BLaER1 treated with 17β-estradiol and CSF1 and Interleukin-3, amounts not matched to agents 10 nM and 100 nM (cell line): ENCODE measurements around the gene TUBA4B.
A peak's percentile ranks its signal among the peaks of the same experiment; 100 is the strongest.

ENCODE experiments used
- H3K27ac ChIP-seq, 11 experiments: shearing (Covaris generic); formaldehyde crosslinking; 2 replicates each; pipeline ENCODE4 v1.8.1; 2022
- H3K27me3 ChIP-seq, 11 experiments: shearing (Covaris generic); formaldehyde crosslinking; 2 replicates each; pipeline ENCODE4 v1.8.1; 2022
- H3K36me3 ChIP-seq, 11 experiments: shearing (Covaris generic); formaldehyde crosslinking; 2 replicates each; pipeline ENCODE4 v1.8.1; 2022
- H3K4me1 ChIP-seq, 10 experiments: shearing (Covaris generic); formaldehyde crosslinking; 2 replicates each; pipeline ENCODE4 v1.8.1; 2022
- H3K4me2 ChIP-seq, 11 experiments: shearing (Covaris generic); formaldehyde crosslinking; 2 replicates each; pipeline ENCODE4 v1.8.1; 2022
- H3K4me3 ChIP-seq, 10 experiments: shearing (Covaris generic); formaldehyde crosslinking; 2 replicates each; pipeline ENCODE4 v1.8.1; 2022
- H3K9ac ChIP-seq, 11 experiments: shearing (Covaris generic); formaldehyde crosslinking; 2 replicates each; pipeline ENCODE4 v1.8.1; 2022
- H3K9me3 ChIP-seq, 11 experiments: shearing (Covaris generic); formaldehyde crosslinking; replicated peaks in 1 of 11; 2 replicates each; pipeline ENCODE4 v1.8.1; 2022
- H4K20me1 ChIP-seq, 11 experiments: shearing (Covaris generic); formaldehyde crosslinking; 2 replicates each; pipeline ENCODE4 v1.8.1; 2022
- Cebpa-rat ChIP-seq, 11 experiments: shearing (Covaris generic); IDR thresholded peaks; 2 replicates each; pipeline ENCODE4 v1.8.1; 2022

The TUBA4B gene

GRCh38 chr2:219273937-219274336, 20.9 kb downstream of the TUBA4B start:
- TF ChIP-seq Cebpa-rat (IDR thresholded peaks at IDR 0.05), result no peak
- Histone ChIP-seq H3K27me3 (no peaks in the 10 kb centered on the region), H3K9ac (no peak overlapping the region), H3K9me3 (no peaks in the 10 kb centered on the region), H3K36me3 (no peaks in the 10 kb centered on the region), H3K27ac (no peak overlapping the region), H3K4me3 (no peak overlapping the region), H3K4me2 (no peak overlapping the region), H4K20me1 (no peaks in the 10 kb centered on the region; a peak in 2 of 22 replicates), H3K4me1 (peaks cover 11 to 17% (median 16%) of the 10 kb centered on the region in 10 experiments)

GRCh38 chr2:219274361-219274921, 21.4 kb downstream of the TUBA4B start:
- H3K9me3 ChIP-seq, result no peaks in the 10 kb centered on the region
- H3K36me3 ChIP-seq, result no peaks in the 10 kb centered on the region
- H3K4me2 ChIP-seq, result no peak overlapping the region
- no peaks in the 10 kb centered on the region for H3K27me3 ChIP-seq
- H4K20me1 ChIP-seq, result no peaks in the 10 kb centered on the region; a peak in 2 of 22 replicates
- no peak overlapping the region for H3K27ac ChIP-seq
- H3K4me3 ChIP-seq, result no peak overlapping the region
- no peak overlapping the region for H3K9ac ChIP-seq
- no peak for TF ChIP-seq Cebpa-rat (IDR thresholded peaks at IDR 0.05)
- peaks cover 11 to 18% (median 17%) of the 10 kb centered on the region in 10 experiments for H3K4me1 ChIP-seq

- TF ChIP-seq Cebpa-rat (IDR thresholded peaks at IDR 0.05), result no peak
- H3K9me3 ChIP-seq, result no peaks in the 10 kb centered on the region
- peak overlapping the region; percentile 39 to 97 (median 81); a peak in 19 of 22 replicates for H3K27ac ChIP-seq
- peak overlapping the region in 8 of 10 experiments; percentile 25 to 76 (median 63); a peak in 9 of 20 replicates for H3K4me3 ChIP-seq
- H4K20me1 ChIP-seq, result peaks cover 3 to 28% (median 13%) of the 10 kb centered on the region in 11 experiments; a peak in 15 of 22 replicates
- no peaks in the 10 kb centered on the region for H3K27me3 ChIP-seq
- peak overlapping the region; percentile 52 to 96 (median 81); a peak in 20 of 22 replicates for H3K9ac ChIP-seq
- H3K36me3 ChIP-seq, result peaks cover 0 to 25% (median 0%) of the 10 kb centered on the region in 11 experiments; a peak in 4 of 22 replicates
- H3K4me1 ChIP-seq, result peaks cover 44 to 54% (median 52%) of the 10 kb centered on the region in 10 experiments
- H3K4me2 ChIP-seq, result peak overlapping the region; percentile 77 to 98 (median 93)
These were observed 24.9 kb downstream of the TUBA4B start for GRCh38 chr2:219277703-219278654.

GRCh38 chr2:219278655-219279150, 25.7 kb downstream of the TUBA4B start:
- peaks cover 9 to 33% (median 17%) of the 10 kb centered on the region in 11 experiments; a peak in 16 of 22 replicates for H4K20me1 ChIP-seq
- H3K4me1 ChIP-seq, result peaks cover 45 to 61% (median 59%) of the 10 kb centered on the region in 10 experiments
- no peaks in the 10 kb centered on the region for H3K27me3 ChIP-seq
- H3K9me3 ChIP-seq, result no peaks in the 10 kb centered on the region
- H3K4me2 ChIP-seq, result peak overlapping the region; percentile 77 to 98 (median 93)
- peak overlapping the region; percentile 39 to 97 (median 81); a peak in 21 of 22 replicates for H3K27ac ChIP-seq
- peak overlapping the region; percentile 52 to 96 (median 81); a peak in 20 of 22 replicates for H3K9ac ChIP-seq
- H3K36me3 ChIP-seq, result peaks cover 0 to 32% (median 0%) of the 10 kb centered on the region in 11 experiments; a peak in 5 of 22 replicates
- peak overlapping the region; percentile 25 to 76 (median 60); a peak in 18 of 20 replicates for H3K4me3 ChIP-seq
- TF ChIP-seq Cebpa-rat (IDR thresholded peaks at IDR 0.05), result no peak

- Histone ChIP-seq H3K4me2 (peak within 1 kb of the TSS; percentile 86 to 98 (median 94)), H3K27me3 (no peaks in the 10 kb centered on the region), H3K36me3 (peaks cover 0 to 38% (median 0%) of the 10 kb centered on the region in 11 experiments; a peak in 6 of 22 replicates), H3K4me3 (peak within 1 kb of the TSS; percentile 57 to 76 (median 65)), H3K27ac (peak within 1 kb of the TSS; percentile 72 to 97 (median 84)), H3K9ac (peak within 1 kb of the TSS; percentile 71 to 96 (median 82)), H3K9me3 (no peaks in the 10 kb centered on the region), H4K20me1 (peaks cover 9 to 39% (median 17%) of the 10 kb centered on the region in 11 experiments; a peak in 16 of 22 replicates), H3K4me1 (peaks cover 49 to 67% (median 65%) of the 10 kb centered on the region in 10 experiments)
- TF ChIP-seq Cebpa-rat (IDR thresholded peaks at IDR 0.05), result no peak
These were observed 26.3 kb downstream of the TUBA4B start, which contains the start of gene DNAJB2 for GRCh38 chr2:219279151-219279915. TSS of gene DNAJB2 (plus strand) at chr2:219279366. CDS start at chr2:219279834, 468 bp downstream.

- TF ChIP-seq Cebpa-rat (IDR thresholded peaks at IDR 0.05), result no peak
- H3K9me3 ChIP-seq, result no peaks in the 10 kb centered on the region
- peaks cover 16 to 45% (median 24%) of the 10 kb centered on the region in 11 experiments; a peak in 16 of 22 replicates for H4K20me1 ChIP-seq
- H3K4me2 ChIP-seq, result peak overlapping the region; percentile 82 to 98 (median 94)
- peak overlapping the region; percentile 72 to 97 (median 84); a peak in 20 of 22 replicates for H3K27ac ChIP-seq
- H3K4me3 ChIP-seq, result peak overlapping the region; percentile 57 to 76 (median 65)
- H3K27me3 ChIP-seq, result no peaks in the 10 kb centered on the region
- H3K9ac ChIP-seq, result peak overlapping the region; percentile 71 to 96 (median 82)
- H3K36me3 ChIP-seq, result peaks cover 0 to 45% (median 0%) of the 10 kb centered on the region in 11 experiments; a peak in 6 of 22 replicates
- peaks cover 56 to 74% (median 72%) of the 10 kb centered on the region in 10 experiments for H3K4me1 ChIP-seq
These were observed 27.0 kb downstream of the TUBA4B start for GRCh38 chr2:219279916-219280516.

- no peaks in the 10 kb centered on the region for H3K9me3 ChIP-seq
- peak overlapping the region; percentile 82 to 98 (median 94) for H3K4me2 ChIP-seq
- H4K20me1 ChIP-seq, result peaks cover 17 to 52% (median 28%) of the 10 kb centered on the region in 11 experiments; a peak in 16 of 22 replicates
- H3K4me3 ChIP-seq, result peak overlapping the region in 4 of 10 experiments; percentile 65 to 76 (median 66); a peak in 4 of 20 replicates
- H3K4me1 ChIP-seq, result peaks cover 62 to 80% (median 79%) of the 10 kb centered on the region in 10 experiments
- no peaks in the 10 kb centered on the region for H3K27me3 ChIP-seq
- peak overlapping the region in 1 of 11 experiments; percentile 97; a peak in 1 of 22 replicates for H3K27ac ChIP-seq
- H3K36me3 ChIP-seq, result peaks cover 0 to 52% (median 0%) of the 10 kb centered on the region in 11 experiments; a peak in 6 of 22 replicates
- no peak for TF ChIP-seq Cebpa-rat (IDR thresholded peaks at IDR 0.05)
- H3K9ac ChIP-seq, result peak overlapping the region in 8 of 11 experiments; percentile 7 to 96 (median 82); a peak in 10 of 22 replicates
These were observed 27.6 kb downstream of the TUBA4B start for GRCh38 chr2:219280651-219281050.
